HG02623 (cell line): ENCODE measurements around the gene PLEKHG5.

Source experiments
- ATAC-seq: cut with Tn5 transposase; IDR thresholded peaks from one replicate; pipeline ENCODE4 v1.9.1; 2021; ENCODE audit warnings: moderate library complexity; ENCODE audit not compliant: unreplicated experiment

Gene PLEKHG5, protein sequence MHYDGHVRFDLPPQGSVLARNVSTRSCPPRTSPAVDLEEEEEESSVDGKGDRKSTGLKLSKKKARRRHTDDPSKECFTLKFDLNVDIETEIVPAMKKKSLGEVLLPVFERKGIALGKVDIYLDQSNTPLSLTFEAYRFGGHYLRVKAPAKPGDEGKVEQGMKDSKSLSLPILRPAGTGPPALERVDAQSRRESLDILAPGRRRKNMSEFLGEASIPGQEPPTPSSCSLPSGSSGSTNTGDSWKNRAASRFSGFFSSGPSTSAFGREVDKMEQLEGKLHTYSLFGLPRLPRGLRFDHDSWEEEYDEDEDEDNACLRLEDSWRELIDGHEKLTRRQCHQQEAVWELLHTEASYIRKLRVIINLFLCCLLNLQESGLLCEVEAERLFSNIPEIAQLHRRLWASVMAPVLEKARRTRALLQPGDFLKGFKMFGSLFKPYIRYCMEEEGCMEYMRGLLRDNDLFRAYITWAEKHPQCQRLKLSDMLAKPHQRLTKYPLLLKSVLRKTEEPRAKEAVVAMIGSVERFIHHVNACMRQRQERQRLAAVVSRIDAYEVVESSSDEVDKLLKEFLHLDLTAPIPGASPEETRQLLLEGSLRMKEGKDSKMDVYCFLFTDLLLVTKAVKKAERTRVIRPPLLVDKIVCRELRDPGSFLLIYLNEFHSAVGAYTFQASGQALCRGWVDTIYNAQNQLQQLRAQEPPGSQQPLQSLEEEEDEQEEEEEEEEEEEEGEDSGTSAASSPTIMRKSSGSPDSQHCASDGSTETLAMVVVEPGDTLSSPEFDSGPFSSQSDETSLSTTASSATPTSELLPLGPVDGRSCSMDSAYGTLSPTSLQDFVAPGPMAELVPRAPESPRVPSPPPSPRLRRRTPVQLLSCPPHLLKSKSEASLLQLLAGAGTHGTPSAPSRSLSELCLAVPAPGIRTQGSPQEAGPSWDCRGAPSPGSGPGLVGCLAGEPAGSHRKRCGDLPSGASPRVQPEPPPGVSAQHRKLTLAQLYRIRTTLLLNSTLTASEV

DNA sequence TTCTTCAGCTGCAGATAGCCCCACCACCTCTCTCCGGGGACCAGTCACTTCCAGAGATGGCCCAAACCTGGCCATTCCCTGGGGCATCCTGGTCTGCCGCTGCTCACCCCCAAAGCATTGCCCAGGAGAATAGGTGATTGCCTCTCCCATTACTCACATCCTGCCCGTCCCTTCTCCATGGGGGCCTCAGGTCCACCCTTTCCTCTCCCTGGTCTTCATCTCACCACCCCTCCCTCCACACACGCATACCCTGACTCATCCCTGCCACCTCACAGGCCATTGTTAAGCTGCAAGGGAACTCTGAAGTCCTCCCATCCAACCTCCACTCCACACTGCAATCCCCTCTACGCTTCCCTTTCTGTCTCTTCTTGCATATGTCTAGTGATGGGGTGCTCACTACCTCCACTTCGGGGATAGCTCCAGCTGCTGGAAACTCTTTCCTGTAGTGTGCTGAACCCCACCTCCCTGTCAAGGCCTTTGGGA, at the start of gene PLEKHG5:
Gene PLEKHG5, minus strand, starts transcription at position 188 of the 483 bp plus-strand sequence. CDS start 14,096 bp downstream, outside the sequence.
- ATAC-seq: no peak

DNA sequence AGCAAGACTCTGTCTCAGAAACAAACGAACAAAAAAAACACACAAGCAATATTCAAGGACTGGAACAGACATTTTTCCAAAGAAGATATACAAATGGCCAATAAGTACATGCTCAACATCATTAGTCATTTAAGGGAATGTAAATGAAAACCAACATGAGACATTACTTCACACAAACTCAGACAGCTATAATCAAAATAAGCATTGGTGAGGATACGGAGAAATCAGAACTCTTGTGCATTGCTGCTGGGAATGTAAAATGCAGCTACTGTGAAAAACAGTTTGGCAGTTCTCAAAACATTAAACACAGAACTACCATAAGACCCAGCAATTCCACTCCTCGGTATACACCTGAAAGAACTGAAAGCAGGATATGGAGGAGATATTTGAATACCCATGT, 47.5 kb upstream of the PLEKHG5 start:
- ATAC-seq: no peak

DNA sequence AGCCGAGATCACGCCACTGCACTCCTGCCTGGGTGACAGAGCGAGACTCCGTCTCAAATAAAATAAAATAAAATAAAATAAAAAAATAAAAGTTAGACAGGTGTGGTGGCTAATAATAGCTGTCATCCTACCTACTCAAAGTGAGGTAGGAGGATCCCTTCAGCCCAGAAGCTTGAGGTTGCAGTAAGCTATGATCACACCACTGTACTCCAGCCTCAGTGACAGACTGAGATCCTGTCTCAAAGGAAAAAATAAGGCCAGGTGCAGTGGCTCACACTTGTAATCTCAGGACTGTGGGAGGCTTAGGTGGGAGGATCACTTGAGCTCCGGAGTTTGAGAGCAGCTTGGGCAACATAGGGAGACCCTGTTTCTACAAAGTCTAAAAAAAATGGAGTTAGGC, 44.8 kb upstream of the PLEKHG5 start:
- ATAC-seq: no peak

DNA sequence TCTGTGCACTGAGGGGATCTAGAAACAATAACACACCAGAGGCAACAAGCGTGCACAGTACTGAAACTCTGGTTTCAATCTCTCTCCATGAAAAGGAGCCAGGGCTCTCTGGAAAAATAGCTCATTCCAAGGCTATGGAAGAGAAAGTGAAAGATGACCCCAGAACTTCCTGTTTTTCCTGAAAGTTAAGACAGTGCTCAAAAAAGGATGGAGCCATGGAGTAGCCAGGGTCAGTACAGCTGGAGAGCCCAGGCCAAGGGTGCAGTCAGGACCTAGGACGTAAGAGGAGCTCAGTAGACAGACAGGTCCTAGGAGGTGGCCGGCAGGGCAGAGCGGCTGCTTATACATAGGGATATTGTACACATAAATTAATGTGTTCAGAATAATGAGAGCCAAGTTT, 43.7 kb upstream of the PLEKHG5 start:
- no peak for ATAC-seq

DNA sequence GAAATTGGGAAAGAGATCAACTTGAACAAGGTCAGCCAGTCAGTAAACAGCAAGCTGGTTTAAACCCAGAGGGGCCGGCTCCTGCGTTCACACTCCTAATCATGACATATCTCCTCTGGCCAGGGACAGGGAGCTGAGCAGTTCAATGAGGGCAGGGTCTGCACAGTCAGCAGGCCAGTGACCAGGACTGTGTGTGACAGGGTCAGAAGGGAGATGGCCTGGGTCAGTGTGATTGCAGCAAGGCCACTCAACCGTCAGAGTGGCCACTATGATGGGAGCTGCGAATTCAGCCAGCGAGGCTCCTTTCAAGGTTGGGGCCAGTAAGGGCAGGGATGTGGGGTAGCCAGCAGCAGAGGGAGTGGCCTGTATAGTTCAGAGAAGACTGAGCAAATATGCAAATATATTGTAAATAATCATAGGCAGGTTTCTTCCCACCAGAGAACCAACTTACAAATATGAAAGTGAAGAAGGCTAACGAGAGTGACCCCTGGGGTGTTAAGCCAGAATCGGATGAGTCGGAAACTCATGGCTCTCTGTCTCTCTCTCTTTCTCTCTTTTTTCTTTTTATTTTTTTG, 42.9 kb upstream of the PLEKHG5 start:
- no peak for ATAC-seq

DNA sequence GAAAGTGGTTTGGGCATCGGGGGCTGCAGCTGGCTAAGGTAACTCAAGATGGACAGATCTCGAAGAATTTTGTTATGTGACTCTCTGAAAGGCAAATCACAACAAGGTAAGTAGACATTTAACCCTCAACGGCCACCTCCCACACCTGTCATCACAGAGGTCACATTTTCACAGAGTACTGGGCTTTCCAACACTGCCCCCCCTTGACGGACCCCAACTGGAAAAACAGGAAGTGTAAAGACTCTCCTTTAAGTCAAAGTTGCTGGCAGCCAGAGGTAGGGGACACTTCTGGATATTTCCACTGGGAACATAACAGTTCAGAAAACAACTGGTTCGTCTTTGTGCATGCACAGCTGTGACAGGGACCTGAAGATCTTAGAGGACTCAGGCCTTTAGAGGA, 40.5 kb upstream of the PLEKHG5 start:
- ATAC-seq: no peak

DNA sequence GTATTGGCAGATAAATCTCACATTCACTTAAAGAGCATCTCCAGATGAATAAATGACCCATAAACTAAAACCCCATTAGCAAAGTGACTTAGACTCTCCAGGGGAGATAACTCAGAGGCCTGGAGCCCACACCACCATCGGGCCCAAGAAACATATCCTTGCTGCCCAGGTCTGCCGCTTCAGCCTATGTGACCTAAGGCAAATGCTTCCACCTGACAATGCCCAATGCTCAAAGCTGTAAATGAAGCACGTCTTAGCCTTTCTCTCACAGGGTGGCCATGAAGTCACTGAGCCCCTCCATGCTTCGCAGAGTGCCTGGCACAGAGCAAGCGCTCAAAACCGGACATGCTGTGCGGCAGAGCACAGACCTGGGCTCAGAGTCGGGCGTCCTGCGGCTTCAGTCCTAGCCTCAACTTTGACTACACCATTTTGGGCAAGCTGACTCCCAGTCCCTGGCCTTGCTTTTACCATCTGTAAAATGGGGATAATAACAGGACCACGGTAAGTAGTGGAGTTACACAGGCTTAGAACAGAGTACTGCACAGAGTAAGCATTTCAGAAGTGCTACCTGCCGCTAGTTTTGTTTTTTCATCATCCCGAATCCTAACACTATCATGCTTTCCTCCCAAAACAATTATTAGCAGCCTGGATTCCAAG, 39.2 kb upstream of the PLEKHG5 start:
- no peak for ATAC-seq

DNA sequence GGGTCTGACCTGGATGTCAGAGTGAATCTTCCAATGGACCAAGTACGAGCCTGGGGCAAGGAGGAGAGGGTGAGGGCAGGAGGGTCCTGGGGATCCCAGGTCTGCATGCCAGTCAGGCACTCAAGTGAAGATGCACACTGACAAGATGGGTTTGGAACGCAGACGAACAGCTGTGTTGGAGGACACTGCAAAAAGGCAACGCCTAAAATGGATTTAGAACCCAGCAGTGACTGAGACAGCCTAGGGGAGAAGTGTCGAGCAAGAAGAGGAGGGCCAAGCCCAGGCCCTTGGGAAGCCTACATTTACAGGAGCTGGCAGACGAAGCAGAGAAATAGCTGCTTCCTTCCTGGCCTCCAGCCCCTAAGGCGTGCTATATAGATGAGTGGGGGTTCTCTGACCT, 37.0 kb upstream of the PLEKHG5 start:
- ATAC-seq: no peak

DNA sequence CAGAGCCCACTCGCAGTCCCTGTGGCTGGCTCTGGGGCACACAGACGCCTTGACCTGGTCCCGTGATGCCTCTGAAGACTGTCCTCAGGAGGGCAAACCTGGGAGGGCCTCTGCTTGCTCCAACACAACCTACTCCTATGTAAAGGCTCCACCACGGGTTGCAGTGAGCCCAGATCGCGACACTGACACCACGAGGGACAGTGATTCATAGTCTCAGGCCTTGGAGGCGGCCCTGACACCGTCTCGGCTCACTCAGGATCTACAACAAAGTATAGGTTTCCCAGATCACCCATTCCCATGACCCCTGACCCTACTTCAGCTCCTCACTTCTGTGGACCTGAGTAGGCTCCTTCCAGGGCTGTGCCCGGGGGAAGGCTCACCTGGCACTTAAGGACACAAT, 34.8 kb upstream of the PLEKHG5 start:
- no peak for ATAC-seq

DNA sequence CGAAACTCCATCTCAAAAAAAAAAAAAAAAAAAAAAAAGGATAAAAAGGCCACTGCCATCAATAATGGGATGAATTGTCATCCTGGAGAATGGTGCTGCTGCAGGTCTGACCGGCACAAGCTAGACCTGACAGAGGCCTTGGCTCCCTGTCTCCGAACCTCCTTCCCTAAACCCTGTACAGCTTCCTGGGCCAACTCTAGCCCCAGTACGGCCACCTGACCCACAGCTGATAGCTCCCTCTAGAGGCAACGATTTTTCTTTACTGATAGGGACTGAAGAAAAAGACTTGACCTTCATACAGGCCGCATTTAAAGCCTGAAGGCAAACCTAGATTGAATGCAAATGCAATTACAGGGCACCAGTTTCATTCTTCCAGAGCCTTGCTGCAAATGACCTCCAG, 32.1 kb upstream of the PLEKHG5 start:
- no peak for ATAC-seq

DNA sequence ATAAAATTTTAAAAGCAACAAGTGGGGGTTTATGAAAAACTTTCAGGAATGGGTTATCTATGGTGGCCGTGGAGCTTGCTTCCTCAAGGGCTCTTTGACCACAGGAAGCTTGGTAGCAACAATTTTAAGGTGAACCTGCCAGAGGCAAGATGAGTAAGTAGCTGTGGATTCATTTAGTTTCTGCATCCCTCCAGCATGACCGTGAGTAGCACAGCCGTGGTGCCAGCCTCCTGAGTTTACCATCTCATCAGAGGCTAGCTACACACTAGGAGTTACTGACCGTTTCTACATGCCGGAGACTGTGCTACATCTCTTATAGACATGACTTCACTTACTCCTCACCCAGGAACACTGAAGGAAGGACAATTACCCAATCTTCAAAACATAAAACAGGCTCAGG, 30.1 kb upstream of the PLEKHG5 start:
- no peak for ATAC-seq

DNA sequence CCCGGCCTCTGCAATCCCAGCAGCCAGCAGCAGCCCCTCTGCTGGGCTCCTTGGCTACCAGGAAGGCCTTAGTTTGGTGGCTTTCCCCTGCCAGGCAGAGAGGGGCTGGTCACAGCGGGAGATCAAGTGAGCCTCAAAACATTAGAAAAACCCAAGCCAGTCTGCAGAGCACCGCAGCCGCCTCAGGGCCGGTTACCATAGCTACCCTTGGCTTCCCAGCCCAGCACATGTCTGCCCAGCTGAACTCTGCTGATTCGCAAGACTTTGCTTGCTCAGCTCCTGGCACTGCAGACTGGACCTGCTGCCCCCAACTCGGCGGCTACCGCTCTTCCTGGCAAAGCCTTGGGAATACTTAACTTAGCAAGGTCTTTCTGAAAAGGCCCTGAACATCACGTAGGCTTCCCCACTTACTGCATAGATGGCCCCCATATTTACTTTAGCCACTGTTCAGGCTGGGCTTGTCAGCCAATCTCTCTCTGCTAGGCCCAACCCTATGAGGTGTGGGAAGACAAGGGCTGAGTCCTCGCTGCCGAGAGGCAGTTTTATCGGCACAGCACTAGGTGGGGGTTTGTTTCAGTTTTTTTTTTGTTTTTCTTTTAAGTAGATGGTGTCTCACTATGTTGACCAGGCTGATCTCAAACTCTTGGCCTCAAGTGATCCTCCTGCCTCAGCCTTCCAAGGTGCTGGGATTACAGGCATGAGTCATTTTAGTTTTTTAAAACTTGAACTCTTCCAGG, 28.6 kb upstream of the PLEKHG5 start:
- ATAC-seq: no peak

DNA sequence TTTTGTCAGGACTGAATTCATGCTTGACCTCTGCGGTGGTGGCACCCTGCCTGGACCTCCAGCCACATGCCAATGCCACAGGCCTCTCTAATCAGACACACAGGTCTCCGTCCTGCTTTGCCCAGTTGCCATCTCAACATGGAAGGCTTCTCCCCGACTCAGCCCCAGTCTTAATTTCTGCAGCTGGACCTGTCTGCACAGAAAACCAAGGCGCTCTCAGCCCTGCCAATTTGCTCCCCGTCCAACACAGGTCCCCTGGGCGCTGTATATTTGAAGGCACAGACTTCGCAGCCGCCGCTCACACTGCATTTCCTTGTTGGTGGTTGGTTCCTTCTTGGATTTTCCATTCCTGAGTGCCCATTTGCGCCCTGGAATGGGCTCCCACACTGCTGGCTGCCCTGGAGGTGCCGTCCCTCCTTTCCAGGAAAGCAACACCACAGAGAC, 28.0 kb upstream of the PLEKHG5 start:
- ATAC-seq: no peak

DNA sequence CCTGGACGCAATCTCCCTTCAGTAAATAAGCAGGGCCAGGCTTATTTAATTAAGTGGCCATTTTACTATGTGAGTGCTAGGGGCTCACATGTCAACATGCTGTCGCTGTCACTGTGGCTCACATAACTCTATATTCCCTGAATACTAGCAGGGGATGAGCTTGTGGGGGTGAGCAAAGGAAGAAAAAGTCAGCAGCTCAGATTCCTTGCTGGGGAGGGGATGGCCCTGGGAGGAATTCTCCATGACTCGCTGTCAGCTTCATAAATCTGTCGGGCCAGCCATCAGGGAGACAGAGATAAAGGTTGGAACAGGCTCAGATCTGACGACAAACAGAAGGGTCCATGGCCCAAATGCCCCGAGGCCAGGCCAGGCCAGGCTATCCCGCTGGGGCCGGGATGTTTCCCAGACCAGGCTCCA, 26.0 kb upstream of the PLEKHG5 start:
- no peak for ATAC-seq

DNA sequence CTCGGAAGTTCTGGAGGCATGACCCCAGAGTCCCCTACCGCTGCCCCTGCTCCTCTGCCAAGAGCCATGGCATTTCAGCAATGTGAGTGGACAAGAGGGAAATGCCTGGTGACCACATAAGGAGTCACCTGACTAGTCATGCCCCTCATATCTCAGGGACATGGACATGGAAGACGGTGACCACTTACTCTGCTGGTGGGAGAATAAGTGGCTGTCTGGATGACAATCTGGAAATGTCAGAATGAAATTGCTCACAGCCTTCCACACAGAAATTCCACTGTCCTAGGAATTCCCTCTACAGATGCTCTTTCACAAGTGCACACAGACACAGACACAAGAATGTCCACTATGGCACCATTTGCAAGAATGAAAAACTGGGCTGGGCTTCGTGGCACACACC, 24.3 kb upstream of the PLEKHG5 start:
- ATAC-seq: no peak

DNA sequence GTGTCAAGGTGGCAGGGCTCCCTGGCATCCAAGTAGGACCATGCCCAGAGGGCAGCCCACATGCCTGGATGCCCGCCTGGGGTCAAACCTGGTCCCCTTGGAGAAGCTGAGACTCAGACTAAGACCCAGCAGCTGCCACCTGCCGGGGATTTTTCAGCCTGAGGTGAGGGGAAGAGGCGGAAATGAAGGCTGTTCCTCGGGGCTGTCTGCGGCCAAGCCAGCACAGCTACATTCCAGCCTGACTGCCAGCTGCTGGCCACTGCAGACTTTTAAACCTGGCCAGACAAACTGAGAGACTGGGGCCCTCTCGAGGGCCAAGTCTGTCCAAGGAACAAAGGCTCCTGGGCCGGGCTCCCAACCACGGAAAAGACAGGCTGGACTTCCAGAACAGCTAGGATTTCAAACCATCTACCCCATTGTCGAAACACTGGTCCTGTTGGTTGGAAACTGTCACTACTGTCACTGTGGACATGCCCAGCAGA, 21.9 kb upstream of the PLEKHG5 start:
- no peak for ATAC-seq

DNA sequence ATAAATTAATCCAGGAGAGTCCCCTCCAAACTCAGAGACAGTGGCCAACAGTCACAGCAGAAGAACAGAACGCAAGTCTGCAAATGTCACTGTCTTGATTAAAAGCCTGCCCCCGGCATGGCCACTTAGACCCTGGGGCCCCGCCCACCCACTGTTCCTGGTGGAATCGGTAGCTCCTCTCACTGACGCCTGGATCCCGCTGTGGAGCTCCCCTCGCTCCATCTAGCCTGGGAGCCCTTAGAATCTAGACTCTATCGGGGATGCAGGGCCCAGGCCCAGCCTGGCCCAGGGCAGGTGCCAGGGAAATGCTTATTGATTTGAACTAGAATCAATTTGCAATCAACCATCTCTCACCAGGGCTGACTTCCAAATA, 21.4 kb upstream of the PLEKHG5 start:
- no peak for ATAC-seq

DNA sequence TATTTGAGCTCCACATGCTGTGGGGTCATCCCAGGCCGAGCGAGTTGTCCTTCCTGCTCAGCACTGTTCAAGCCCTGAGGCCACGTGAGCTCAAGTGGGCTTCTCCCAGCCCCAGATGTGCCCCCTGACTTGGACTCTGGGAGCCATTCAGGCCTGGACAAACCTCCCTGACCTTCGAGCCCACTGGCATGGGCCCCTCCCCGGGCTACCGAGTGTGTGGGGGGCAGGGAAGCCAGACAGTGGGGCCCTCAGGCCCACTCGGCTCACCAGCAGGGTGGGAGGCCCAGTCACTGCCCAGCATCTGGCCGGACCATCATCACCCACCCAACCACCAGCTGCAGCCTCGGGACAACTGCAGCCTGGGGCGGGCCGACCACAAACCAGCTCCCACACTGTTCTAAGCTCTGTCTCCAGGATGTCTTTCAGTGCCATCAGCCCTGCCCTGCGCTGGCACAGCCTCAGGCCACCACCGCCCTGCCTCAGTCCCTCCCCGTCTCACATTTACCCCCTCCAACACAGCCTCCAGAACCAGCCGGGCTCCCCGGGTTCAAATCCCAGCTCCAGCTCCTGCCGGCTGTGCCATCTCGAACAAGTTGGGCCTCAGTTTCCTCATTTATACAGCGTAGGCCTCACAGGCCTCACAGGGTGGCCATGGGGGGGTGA, 20.9 kb upstream of the PLEKHG5 start:
- ATAC-seq: no peak

DNA sequence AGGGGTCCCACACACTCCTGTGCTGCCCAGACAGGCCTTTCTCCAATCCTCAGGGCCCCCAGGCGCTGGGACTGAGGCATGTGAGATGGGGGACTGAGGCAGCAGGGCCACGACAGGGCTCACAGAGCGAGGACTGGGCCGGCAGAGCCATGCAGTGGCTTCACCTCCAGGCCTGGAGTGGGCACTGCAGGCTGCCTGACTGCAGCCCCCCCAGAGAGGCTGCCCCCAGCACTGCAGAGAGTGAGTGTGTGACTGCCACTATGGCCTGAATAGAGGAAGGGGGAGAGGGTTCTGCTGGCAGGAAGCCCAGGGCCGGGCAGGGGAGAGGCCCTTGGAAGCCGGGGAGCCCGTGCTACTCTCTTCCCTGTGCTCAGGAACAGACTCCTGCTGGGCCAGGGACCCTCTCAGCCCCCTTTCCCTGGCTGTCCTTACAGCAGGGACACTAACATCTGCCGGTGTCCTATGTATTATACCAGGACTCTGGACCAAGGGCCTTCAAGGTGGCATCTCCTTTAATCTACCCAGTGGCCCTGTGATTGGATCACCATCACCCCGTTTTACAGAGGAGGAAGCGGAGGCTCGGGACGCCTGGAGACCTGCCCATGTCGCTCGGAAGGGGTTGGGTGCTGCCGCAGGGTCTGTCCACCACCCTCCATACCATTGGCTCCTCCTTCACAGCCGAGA, 20.2 kb upstream of the PLEKHG5 start:
- ATAC-seq: no peak
